Measurements from ENCODE around the gene KIAA1191. TPM values are rescaled to one million over a fixed set of nuclear protein-coding genes. Genes with fewer than 3 reads are reported as not detected.

KIAA1191 gene
- total RNA-seq, 1 donor from 2014 or later = 103 TPM

- peaks cover 48% of the 10 kb centered on the region for H3K36me3 Mint-ChIP-seq (ENCODE audit: low read depth)
These were observed 11.1 kb downstream of the KIAA1191 start for GRCh38 chr5:176350416-176350815.

GRCh38 chr5:176342766-176343458, 18.7 kb downstream of the KIAA1191 start:
- no peak for DNase-seq (ENCODE audit: low spot score)
- H3K27ac Mint-ChIP-seq (ENCODE audit: unreplicated experiment) = no peak overlapping the region
- H3K4me3 Mint-ChIP-seq (ENCODE audit: unreplicated experiment) = no peak overlapping the region

More at GRCh38 chr5:176350416-176350815, 11.1 kb downstream of the KIAA1191 start:
- DNase-seq (ENCODE audit: low spot score) = no peak
- Mint-ChIP-seq H3K4me3 (ENCODE audit: unreplicated experiment) (no peak overlapping the region), H3K27ac (ENCODE audit: unreplicated experiment) (no peak overlapping the region), H3K4me1 (ENCODE audit: low read depth) (no peaks in the 10 kb centered on the region), H3K9me3 (ENCODE audit: low read depth) (no peaks in the 10 kb centered on the region), H3K27me3 (ENCODE audit: low read depth) (no peaks in the 10 kb centered on the region)
- no peak for TF ChIP-seq CTCF (IDR thresholded peaks at IDR 0.05)

GRCh38 chr5:176342158-176342483, 19.4 kb downstream of the KIAA1191 start:
- no peaks in the 10 kb centered on the region for H3K27me3 Mint-ChIP-seq (ENCODE audit: low read depth)
- DNase-seq (ENCODE audit: low spot score) = no peak
- no peak for TF ChIP-seq CTCF (IDR thresholded peaks at IDR 0.05)
- H3K27ac Mint-ChIP-seq (ENCODE audit: unreplicated experiment) = no peak overlapping the region
- no peak overlapping the region for H3K4me3 Mint-ChIP-seq (ENCODE audit: unreplicated experiment)
- H3K4me1 Mint-ChIP-seq (ENCODE audit: low read depth) = no peaks in the 10 kb centered on the region
- no peaks in the 10 kb centered on the region for H3K9me3 Mint-ChIP-seq (ENCODE audit: low read depth)
- peaks cover 13% of the 10 kb centered on the region for H3K36me3 Mint-ChIP-seq (ENCODE audit: low read depth)

More at GRCh38 chr5:176342766-176343458, 18.7 kb downstream of the KIAA1191 start:
- no peaks in the 10 kb centered on the region for H3K27me3 Mint-ChIP-seq (ENCODE audit: low read depth)
- TF ChIP-seq CTCF (IDR thresholded peaks at IDR 0.05) = no peak
- no peaks in the 10 kb centered on the region for H3K9me3 Mint-ChIP-seq (ENCODE audit: low read depth)
- peaks cover 14% of the 10 kb centered on the region for H3K36me3 Mint-ChIP-seq (ENCODE audit: low read depth)
- no peaks in the 10 kb centered on the region for H3K4me1 Mint-ChIP-seq (ENCODE audit: low read depth)

- Mint-ChIP-seq H3K4me1 (ENCODE audit: low read depth) (no peaks in the 10 kb centered on the region), H3K27me3 (ENCODE audit: low read depth) (no peaks in the 10 kb centered on the region), H3K9me3 (ENCODE audit: low read depth) (no peaks in the 10 kb centered on the region), H3K4me3 (ENCODE audit: unreplicated experiment) (no peak overlapping the region), H3K27ac (ENCODE audit: unreplicated experiment) (peak overlapping the region; percentile 60), H3K36me3 (ENCODE audit: low read depth) (peaks cover 17% of the 10 kb centered on the region)
- no peak for TF ChIP-seq CTCF (IDR thresholded peaks at IDR 0.05)
- no peak for DNase-seq (ENCODE audit: low spot score)
These were observed 20.0 kb downstream of the KIAA1191 start for GRCh38 chr5:176341325-176342157.

- DNase-seq (ENCODE audit: low spot score) = no peak
- Mint-ChIP-seq H3K9me3 (ENCODE audit: low read depth) (no peaks in the 10 kb centered on the region), H3K4me1 (ENCODE audit: low read depth) (no peaks in the 10 kb centered on the region), H3K27me3 (ENCODE audit: low read depth) (no peaks in the 10 kb centered on the region), H3K27ac (ENCODE audit: unreplicated experiment) (no peak overlapping the region), H3K36me3 (ENCODE audit: low read depth) (peaks cover 17% of the 10 kb centered on the region), H3K4me3 (ENCODE audit: unreplicated experiment) (no peak overlapping the region)
- no peak for TF ChIP-seq CTCF (IDR thresholded peaks at IDR 0.05)
These were observed 22.3 kb downstream of the KIAA1191 start for GRCh38 chr5:176339304-176339703.
